DOHH2 (cell line): ENCODE data around the gene OGFOD2.

Experiments used
- H3F3A ChIP-seq: fragments of 200-600 bp; sonication (generic), shearing (Covaris generic); 2 replicates; pipeline ENCODE4 v1.6.0; 2016; ENCODE audit warnings: antibody characterized with exemption, mild to moderate bottlenecking; ENCODE audit not compliant: control insufficient read depth, insufficient read depth
- H3K27ac ChIP-seq: fragments of 200-600 bp; sonication (generic); 2 replicates; pipeline ENCODE4 v1.5.1; 2014; ENCODE audit warnings: low read depth, mild to moderate bottlenecking, low read length, moderate library complexity
- H3K27me3 ChIP-seq: fragments of 200-600 bp; sonication (generic); 2 replicates; pipeline ENCODE4 v1.6.1; 2014; ENCODE audit warnings: mild to moderate bottlenecking, low read length, mixed read lengths; ENCODE audit not compliant: control insufficient read depth
- H3K36me3 ChIP-seq: fragments of 200-600 bp; sonication (generic); 2 replicates; pipeline ENCODE4 v1.6.1; 2014; ENCODE audit warnings: mild to moderate bottlenecking, low read length, moderate library complexity, mixed read lengths; ENCODE audit not compliant: control insufficient read depth
- H3K4me1 ChIP-seq: fragments of 200-600 bp; sonication (generic); 2 replicates; pipeline ENCODE4 v1.6.1; 2014; ENCODE audit warnings: mild to moderate bottlenecking, low read length, mixed read lengths; ENCODE audit not compliant: control insufficient read depth
- H3K4me2 ChIP-seq: fragments of 200-600 bp; sonication (generic); 2 replicates; pipeline ENCODE4 v1.6.0; 2014; ENCODE audit warnings: mild to moderate bottlenecking, low read length, moderate library complexity
- H3K4me3 ChIP-seq: fragments of 200-600 bp; sonication (generic); 2 replicates; pipeline ENCODE4 v1.5.1; 2014; ENCODE audit warnings: mild to moderate bottlenecking, low read length, mixed read lengths
- H3K79me2 ChIP-seq: fragments of 200-600 bp; sonication (generic); 2 replicates; pipeline ENCODE4 v1.6.1; 2014; ENCODE audit warnings: mild to moderate bottlenecking, low read length, mixed read lengths; ENCODE audit not compliant: control insufficient read depth
- H3K9me2 ChIP-seq: fragments of 200-600 bp; sonication (generic); replicated peaks from 2 replicates; pipeline ENCODE4 v1.6.1; 2014; ENCODE audit warnings: mild to moderate bottlenecking, low read length, mixed read lengths; ENCODE audit not compliant: control insufficient read depth
- H3K9me3 ChIP-seq: fragments of 200-600 bp; sonication (generic); 2 replicates; pipeline ENCODE4 v1.6.1; 2014; ENCODE audit warnings: antibody characterized with exemption, low read length, mixed read lengths; ENCODE audit not compliant: control insufficient read depth, insufficient read depth
- H4K20me1 ChIP-seq: fragments of 200-600 bp; sonication (generic); 2 replicates; pipeline ENCODE4 v1.6.0; 2014; ENCODE audit warnings: low read depth, mild to moderate bottlenecking, antibody characterized with exemption, low read length, moderate library complexity; ENCODE audit not compliant: control insufficient read depth, insufficient read depth
- CTCF ChIP-seq: fragments of 200-600 bp; sonication (generic); IDR thresholded peaks from one replicate; pipeline ENCODE4 v1.5.1; 2014; ENCODE audit warnings: antibody characterized with exemption, mild to moderate bottlenecking, low read depth, low read length; ENCODE audit not compliant: poor library complexity, severe bottlenecking
- EZH2phosphoT487 ChIP-seq: fragments of 200-600 bp; sonication (generic); IDR thresholded peaks from 2 replicates; pipeline ENCODE4 v1.6.1; 2017; ENCODE audit warnings: borderline replicate concordance, mild to moderate bottlenecking, antibody characterized with exemption, low read length, moderate library complexity, mixed read lengths

OGFOD2 gene

GRCh38 chr12:122998316-122998715 is 23.3 kb downstream of the OGFOD2 start:
- H3K9me2 ChIP-seq: no peaks in the 10 kb centered on the region
- H3K27me3 ChIP-seq: no peaks in the 10 kb centered on the region
- no peak overlapping the region for H3K4me3 ChIP-seq
- H3K79me2 ChIP-seq: no peaks in the 10 kb centered on the region
- H3F3A ChIP-seq: no peaks in the 10 kb centered on the region
- H3K27ac ChIP-seq: no peak overlapping the region
- H3K9me3 ChIP-seq: no peaks in the 10 kb centered on the region
- no peak overlapping the region for H3K4me2 ChIP-seq
- no peaks in the 10 kb centered on the region for H4K20me1 ChIP-seq
- no peak for TF ChIP-seq CTCF
- TF ChIP-seq EZH2phosphoT487: no peak
- H3K4me1 ChIP-seq: no peaks in the 10 kb centered on the region
- H3K36me3 ChIP-seq: no peaks in the 10 kb centered on the region

- H3K27me3 ChIP-seq: no peaks in the 10 kb centered on the region
- no peaks in the 10 kb centered on the region for H3K9me3 ChIP-seq
- H3K4me1 ChIP-seq: no peaks in the 10 kb centered on the region
- no peaks in the 10 kb centered on the region for H3K36me3 ChIP-seq
- no peaks in the 10 kb centered on the region for H4K20me1 ChIP-seq
- H3F3A ChIP-seq: no peaks in the 10 kb centered on the region
- H3K9me2 ChIP-seq: no peaks in the 10 kb centered on the region
- H3K4me3 ChIP-seq: no peak overlapping the region
- no peak overlapping the region for H3K4me2 ChIP-seq
- TF ChIP-seq CTCF: no peak
- no peak for TF ChIP-seq EZH2phosphoT487
- no peaks in the 10 kb centered on the region for H3K79me2 ChIP-seq
- no peak overlapping the region for H3K27ac ChIP-seq
Measured at GRCh38 chr12:122999196-122999946, 24.3 kb downstream of the OGFOD2 start.

GRCh38 chr12:122999986-123000420 is 25.0 kb downstream of the OGFOD2 start:
- H3K36me3 ChIP-seq: no peaks in the 10 kb centered on the region
- no peaks in the 10 kb centered on the region for H3K9me3 ChIP-seq
- no peak overlapping the region for H3K4me2 ChIP-seq
- H3F3A ChIP-seq: no peaks in the 10 kb centered on the region
- H3K9me2 ChIP-seq: no peaks in the 10 kb centered on the region
- no peak overlapping the region for H3K27ac ChIP-seq
- no peak overlapping the region for H3K4me3 ChIP-seq
- H4K20me1 ChIP-seq: no peaks in the 10 kb centered on the region
- H3K4me1 ChIP-seq: no peaks in the 10 kb centered on the region
- TF ChIP-seq EZH2phosphoT487 (no peak), CTCF (no peak)
- no peaks in the 10 kb centered on the region for H3K79me2 ChIP-seq
- H3K27me3 ChIP-seq: no peaks in the 10 kb centered on the region
